ENCODE results near the gene THBS3.
"Not testable (repeated sequence)": the region's sequence is repeated elsewhere in the genome, so short reads cannot be mapped to it uniquely, and the experiment has no call there.

The THBS3 gene

DNA sequence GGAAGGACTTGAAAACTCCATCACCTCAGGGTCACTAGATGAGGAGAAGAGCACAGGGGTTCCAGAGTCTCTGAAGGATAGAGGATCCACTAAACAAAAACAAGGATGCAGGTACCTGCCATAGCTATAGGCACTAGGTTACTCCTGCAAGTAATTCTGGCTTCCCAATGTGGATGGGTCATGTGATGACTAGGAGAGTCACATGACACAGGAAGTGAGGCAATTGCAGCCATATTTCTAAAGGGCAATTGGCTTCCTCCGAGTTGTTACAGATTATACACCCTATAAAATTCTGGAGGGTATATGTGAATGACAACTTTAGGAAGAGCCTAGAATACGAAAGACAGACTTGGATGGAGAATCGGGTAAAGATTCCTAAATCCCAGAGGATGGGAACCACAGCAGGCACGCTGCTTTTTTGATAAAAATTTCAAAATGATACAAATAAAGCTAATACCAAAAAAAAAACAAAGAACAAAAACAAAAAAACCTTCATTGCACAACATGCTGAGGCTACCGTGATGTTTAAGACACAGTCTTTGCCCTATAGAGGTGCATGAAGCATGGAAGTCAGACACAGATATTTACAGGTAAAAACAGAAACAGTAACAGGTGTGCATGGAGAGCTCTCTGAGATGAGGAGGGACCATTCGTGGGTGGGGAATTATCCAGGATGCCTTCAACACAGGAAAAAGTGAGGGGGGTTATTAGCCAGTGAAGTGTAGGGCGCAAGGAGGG lies 11.3 kb upstream of the THBS3 start:
- TF ChIP-seq, protein P1, sequence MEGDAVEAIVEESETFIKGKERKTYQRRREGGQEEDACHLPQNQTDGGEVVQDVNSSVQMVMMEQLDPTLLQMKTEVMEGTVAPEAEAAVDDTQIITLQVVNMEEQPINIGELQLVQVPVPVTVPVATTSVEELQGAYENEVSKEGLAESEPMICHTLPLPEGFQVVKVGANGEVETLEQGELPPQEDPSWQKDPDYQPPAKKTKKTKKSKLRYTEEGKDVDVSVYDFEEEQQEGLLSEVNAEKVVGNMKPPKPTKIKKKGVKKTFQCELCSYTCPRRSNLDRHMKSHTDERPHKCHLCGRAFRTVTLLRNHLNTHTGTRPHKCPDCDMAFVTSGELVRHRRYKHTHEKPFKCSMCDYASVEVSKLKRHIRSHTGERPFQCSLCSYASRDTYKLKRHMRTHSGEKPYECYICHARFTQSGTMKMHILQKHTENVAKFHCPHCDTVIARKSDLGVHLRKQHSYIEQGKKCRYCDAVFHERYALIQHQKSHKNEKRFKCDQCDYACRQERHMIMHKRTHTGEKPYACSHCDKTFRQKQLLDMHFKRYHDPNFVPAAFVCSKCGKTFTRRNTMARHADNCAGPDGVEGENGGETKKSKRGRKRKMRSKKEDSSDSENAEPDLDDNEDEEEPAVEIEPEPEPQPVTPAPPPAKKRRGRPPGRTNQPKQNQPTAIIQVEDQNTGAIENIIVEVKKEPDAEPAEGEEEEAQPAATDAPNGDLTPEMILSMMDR (IDR thresholded peaks at IDR 0.05; ENCODE audit: extremely low read depth, missing control alignments), result no peak
- no peak for DNase-seq (ENCODE audit: low spot score)

DNA sequence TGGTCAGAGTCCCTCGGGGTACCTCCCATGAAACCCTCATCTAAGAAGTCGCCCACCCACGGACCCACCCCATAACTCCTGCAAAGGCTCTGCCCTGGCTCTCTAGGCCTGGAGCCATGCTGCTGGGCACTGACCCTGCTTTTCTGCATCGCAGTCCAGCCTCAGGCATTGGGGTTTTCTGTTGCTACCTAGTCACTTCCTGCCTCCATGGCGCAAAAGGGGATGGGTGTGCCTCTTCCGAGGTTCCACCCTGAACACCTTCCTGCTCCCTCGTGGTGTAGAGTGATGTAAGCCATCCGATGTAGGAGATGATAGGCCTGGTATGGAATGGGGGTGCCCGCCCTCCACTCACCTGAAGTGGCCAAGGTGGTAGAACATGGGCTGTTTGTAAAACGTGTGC lies 7.0 kb upstream of the THBS3 start:
- DNase-seq (ENCODE audit: low spot score), result not testable (repeated sequence)

DNA sequence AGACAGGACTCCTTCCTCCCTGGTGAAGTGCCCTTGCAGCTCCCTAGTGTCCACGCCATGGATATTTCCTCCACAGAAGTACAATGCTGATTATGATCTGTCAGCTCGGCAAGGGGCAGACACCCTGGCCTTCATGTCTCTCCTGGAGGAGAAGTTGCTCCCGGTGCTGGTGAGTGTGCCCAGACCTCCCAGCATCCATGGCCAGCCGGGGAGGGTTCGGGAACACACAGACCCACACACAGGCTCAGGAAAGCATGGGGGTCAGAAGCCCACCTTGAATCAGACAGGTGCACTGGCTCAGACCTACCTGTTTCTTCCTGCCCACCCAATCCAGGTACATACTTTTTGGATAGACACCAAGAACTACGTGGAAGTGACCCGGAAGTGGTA lies 4.3 kb upstream of the THBS3 start:
- DNase-seq (ENCODE audit: low spot score), result not testable (repeated sequence)

DNA sequence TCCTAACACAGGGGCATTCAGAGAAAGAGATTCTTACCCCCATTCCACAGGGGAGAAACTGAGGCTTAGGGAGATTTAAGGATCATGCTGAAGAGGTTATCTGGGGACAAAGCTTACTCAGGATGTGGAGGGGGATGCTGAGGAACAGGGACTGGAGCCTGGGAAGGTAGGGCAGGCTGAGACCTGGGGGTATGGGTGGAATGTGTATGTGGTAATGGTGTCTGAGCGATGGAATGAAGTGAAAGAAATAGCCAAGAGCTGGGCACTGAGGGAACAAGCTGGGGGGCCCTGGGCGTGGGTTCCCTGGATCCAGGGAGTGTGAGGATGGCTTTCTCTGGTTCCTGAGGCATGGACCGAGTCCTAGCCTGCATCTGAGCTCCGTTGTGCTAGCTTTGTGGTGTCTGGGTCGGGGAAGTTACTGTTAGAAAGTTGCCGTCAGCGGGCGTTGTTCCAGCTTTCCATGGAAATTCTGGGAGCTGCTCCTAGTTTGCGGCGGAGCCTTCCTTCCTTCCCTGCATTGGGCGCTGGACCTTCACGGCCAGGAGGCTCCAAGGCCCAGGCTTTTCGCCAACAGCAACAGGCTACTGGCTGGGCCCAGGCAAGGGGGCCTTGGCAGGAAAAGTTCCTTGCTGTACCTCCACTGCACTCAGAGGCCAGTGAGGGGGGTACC lies 3.8 kb upstream of the THBS3 start:
- not testable (repeated sequence) for DNase-seq (ENCODE audit: low spot score)

DNA sequence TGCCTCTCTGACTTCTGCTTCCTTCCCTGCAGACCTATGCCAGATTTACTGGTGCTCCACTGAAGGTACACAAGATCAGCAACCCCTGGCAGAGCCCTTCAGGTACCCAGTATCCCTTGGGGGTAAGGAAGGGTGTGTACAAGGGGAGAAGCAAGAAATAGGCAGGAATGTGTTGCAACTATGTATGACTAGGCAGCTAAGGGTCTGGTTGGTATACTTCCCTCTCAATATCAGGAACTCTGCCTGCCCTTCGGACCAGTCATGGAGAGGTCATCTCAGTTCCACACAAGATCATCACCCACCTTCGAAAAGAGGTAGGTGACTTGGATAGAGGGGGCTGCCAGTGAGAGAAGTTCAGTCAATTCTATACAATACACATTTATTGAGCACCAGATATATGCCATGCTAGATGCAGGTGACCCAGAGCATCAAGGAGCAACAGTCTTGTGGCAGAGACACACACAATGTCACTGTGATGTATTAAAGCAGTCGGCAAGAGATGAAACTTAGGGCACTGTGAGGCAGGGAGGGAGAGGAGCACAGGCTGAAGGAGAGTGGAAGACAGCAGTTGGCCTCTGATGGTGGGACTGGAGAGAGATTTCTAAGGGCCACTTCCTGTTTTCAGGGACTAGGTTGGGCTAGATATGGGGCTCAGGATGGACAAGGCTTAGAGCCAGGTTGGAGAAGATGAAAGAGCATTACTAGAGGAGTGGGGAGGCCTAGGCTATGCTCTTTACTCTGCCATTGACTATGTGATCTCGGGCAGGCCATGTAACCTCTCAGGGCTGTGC lies 2.8 kb upstream of the THBS3 start:
- DNase-seq (ENCODE audit: low spot score), result no peak
- TF ChIP-seq, protein P1 (IDR thresholded peaks at IDR 0.05; ENCODE audit: extremely low read depth, missing control alignments), result no peak

DNA sequence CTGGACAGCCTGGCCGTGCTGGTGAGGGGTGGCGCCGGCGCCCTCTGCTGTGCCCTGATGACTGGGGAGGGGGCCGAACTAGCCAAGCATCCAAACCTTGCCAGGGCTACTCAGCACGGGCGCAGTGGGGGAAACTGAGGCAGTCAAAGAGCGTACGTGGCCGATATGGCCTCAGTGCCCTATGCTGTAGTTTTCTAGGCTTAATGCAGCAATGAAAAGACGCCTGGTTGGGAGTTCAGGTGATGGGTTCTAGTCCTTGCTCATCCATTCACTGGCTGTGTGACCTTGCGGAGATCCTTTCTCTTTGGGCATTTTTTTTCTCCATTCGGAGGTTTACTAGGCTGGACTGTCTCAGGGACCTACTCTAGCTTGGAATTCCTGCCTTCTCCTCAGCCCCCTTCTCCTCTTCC lies 1.6 kb upstream of the THBS3 start:
- DNase-seq (ENCODE audit: low spot score), result no peak
- TF ChIP-seq, protein P1 (IDR thresholded peaks at IDR 0.05; ENCODE audit: extremely low read depth, missing control alignments), result no peak

DNA sequence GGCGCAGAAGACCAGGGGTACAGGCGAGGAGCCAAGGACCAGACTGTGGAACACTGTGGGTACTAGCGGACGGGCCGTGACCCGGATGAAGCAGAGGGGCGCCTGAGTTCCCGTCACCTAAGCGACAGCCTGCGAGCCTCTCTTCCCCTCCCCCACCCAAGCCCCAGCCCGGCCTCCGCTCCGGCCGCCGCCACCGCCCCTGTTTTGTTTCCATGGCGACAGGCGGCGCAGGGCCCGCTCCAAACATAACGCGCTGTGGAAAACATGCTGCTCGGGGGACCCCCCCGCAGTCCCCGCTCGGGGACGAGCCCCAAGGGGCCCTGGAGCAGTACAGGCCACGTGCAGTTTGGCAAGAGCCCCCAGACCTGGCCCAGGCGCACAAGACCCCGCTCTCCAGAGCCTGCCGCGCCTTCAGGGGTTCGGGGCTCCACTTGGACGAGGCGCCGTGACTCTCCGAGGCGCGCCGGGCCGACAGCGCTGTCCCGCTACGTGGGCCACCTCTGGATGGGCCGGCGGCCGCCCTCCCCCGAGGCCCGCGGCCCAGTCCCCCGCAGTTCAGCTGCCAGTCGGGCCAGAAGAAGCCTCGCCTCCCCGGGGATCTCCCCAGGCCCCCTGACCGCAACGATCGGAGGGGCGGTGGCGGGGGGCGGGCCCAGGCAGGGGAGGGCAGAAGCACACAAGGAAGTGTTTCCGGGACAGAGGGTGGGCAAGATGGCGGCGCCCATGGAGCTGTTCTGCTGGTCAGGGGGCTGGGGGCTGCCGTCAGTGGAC lies 1.0 kb upstream of the THBS3 start, which contains the start of gene MTX1:
TSS of gene MTX1 (plus strand) at position 155 of the 771 bp plus-strand sequence. CDS start at position 265, 110 bp downstream.
- TF ChIP-seq, protein P1 (IDR thresholded peaks at IDR 0.05; ENCODE audit: extremely low read depth, missing control alignments), result no peak
- DNase-seq (ENCODE audit: low spot score), result peak; percentile 91

DNA sequence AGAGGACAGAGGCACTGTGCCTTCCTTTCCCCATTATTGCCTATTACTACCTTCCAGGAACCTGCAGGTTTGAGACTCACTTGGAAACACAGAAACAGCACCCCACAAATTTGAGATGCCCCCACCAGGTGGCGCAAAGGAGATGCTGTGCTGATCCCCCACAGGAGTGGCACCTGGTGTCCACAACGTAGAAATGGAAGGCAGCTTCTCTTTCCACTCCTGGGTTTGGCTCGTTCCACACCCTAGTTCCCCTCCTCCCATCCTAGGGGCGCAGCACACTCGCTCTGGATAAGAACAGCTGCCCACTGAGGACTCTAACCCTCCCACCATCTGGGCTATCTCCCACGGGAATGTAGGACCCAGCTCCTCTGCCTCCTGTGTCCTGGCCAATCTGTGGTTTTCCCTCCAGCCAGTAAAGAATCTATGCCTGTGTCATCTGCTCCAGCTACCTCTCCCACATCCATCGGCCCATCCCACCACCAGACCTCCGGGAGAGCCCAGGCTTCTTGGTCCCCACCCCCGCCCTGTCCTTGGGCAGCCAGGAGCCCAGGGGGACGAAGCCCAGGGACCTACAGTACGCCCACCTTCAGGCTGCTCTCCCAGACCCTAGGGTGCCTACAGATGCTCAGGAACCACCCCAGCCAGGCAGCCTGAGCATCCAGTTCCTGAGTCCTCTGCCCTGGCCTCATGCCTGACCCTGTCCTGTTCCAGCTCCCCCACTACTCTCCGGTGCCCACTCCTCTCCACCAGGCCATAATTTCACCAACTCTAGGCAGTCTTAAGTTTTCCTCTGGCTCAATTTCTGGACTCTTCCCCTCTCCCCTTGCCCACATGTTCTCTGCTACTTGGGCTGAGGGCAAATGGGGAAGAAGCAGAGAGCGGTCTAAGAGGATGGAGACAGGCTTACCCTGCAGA lies 549 bp downstream of the THBS3 start:
- TF ChIP-seq, protein P1 (IDR thresholded peaks at IDR 0.05; ENCODE audit: extremely low read depth, missing control alignments), result peak; percentile 67
- DNase-seq (ENCODE audit: low spot score), result peak; percentile 83

All from GM20000 (cell line).